Testis (tissue), 2 donors: ENCODE measurements around the gene MYBPC1.

Source experiments
- POLR2A ChIP-seq: fragments of 450-650 bp; IDR thresholded peaks from one replicate; pipeline ENCODE4 v1.6.1; 2017; ENCODE audit warnings: antibody characterized with exemption, mild to moderate bottlenecking, moderate library complexity
- TF ChIP-seq, protein P1 (sequence below), 3 experiments: fragments of 450-650 bp in 2 of 3; fragments of 200-600 bp in 1 of 3; sonication (generic) in 1 of 3; IDR thresholded peaks; one replicate each; pipeline ENCODE4 v1.5.1; 2016 to 2019; ENCODE audit warnings: antibody characterized with exemption in 3 of 3, mild to moderate bottlenecking in 2 of 3, moderate library complexity in 1 of 3

DNA sequence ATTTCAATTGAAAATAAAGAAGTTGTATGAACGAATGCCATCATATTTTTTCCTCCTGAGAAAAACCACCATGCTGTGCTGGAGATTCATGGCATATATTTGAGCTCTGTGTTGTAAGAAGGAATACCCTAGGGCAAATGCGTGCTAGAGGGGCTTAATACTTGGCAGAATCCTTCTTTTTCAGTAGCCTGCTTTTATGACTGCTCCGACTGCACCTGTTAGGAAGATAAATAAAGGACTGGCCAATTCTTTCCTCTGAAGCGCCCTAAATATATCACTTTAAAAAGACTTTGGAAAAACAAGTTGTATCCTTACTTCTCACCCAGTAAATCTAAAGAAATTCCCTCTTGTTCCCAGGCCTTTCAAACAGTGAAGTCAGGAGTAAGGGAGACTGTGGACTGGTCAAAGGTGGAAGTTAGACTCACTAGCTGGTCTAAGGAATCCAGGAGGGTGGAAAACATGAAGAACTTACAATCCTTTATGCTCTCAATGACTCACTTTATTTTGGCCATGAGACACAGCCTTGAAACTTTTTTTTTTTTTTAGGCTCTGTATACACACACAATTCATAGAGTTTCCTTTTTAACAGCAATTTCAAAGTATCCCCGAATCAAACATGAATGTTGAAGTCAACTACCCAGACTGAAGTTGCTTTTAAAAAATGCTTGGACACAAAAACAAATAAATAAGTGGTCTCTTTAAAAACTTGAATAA, 5.2 kb downstream of the MYBPC1 start:
- TF ChIP-seq, protein P1, sequence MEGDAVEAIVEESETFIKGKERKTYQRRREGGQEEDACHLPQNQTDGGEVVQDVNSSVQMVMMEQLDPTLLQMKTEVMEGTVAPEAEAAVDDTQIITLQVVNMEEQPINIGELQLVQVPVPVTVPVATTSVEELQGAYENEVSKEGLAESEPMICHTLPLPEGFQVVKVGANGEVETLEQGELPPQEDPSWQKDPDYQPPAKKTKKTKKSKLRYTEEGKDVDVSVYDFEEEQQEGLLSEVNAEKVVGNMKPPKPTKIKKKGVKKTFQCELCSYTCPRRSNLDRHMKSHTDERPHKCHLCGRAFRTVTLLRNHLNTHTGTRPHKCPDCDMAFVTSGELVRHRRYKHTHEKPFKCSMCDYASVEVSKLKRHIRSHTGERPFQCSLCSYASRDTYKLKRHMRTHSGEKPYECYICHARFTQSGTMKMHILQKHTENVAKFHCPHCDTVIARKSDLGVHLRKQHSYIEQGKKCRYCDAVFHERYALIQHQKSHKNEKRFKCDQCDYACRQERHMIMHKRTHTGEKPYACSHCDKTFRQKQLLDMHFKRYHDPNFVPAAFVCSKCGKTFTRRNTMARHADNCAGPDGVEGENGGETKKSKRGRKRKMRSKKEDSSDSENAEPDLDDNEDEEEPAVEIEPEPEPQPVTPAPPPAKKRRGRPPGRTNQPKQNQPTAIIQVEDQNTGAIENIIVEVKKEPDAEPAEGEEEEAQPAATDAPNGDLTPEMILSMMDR (IDR thresholded peaks at IDR 0.05): no peak
- no peak for TF ChIP-seq POLR2A
